ENCODE data around the gene KMT2E. TPM values are rescaled to one million over a fixed set of nuclear protein-coding genes. Genes with fewer than 3 reads are reported as not detected.

The KMT2E gene
- total and polyA plus RNA-seq, 4 experiments from 2014 or later, result 109 to 244 (median 218) TPM

- Histone ChIP-seq H3K9me3 (ENCODE audit: control insufficient read depth in 1 of 2, low read length in 2 of 2) (no peaks in the 10 kb centered on the region), H3K27ac (ENCODE audit: low read depth, low read length) (no peak overlapping the region), H3K36me3 (ENCODE audit: insufficient read depth, low read length) (peaks cover 22% of the 10 kb centered on the region), H3K27me3 (ENCODE audit: insufficient read depth, low read length) (no peaks in the 10 kb centered on the region), H3K4me1 (ENCODE audit: insufficient read depth, low read length) (peaks cover 6% of the 10 kb centered on the region), H3K4me3 (ENCODE audit: low read length in 2 of 2) (no peak overlapping the region)
- H3K27me3 Mint-ChIP-seq, result no peaks in the 10 kb centered on the region
- peak overlapping the region in 1 of 7 donors; percentile 2 for H3K27ac Mint-ChIP-seq
- no peak for DNase-seq
- H3K4me3 Mint-ChIP-seq, result no peak overlapping the region
- peaks cover 18 to 23% (median 20%) of the 10 kb centered on the region in 4 donors for H3K4me1 Mint-ChIP-seq
- POLR2A ChIA-PET (ENCODE audit: partially characterized antibody), result no interaction called here
- intact Hi-C loops (cut with micrococcal nuclease), result no loop called here
- H3K9me3 Mint-ChIP-seq, result peaks cover 0 to 1% (median 0%) of the 10 kb centered on the region in 8 donors
- H3K36me3 Mint-ChIP-seq, result peaks cover 32 to 56% of the 10 kb centered on the region in 2 donors
- CTCF ChIA-PET (ENCODE audit: partially characterized antibody), result no interaction called here
Observed at GRCh38 chr7:105132835-105133234, 118.8 kb downstream of the KMT2E start.

DNA sequence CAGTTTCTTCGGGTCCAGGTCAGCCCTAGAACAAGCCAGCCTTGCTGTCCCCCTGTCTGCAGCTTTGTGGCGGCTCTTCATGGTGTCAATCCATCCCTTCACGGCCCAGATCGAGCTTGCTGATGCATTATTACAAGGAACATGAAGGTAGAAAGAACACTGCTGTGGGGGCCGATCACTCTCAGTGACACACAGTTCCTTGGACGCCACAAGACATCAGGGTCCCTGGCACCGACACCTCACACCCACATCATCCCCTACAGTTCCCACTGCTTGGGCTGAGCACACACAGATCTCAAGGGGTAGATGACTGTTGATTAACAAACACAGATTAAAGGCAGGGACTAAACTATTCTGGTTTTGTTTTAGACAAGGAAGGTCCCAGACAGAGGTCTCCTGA, 119.4 kb downstream of the KMT2E start:
- Mint-ChIP-seq H3K27me3 (no peaks in the 10 kb centered on the region), H3K4me1 (peaks cover 19 to 27% (median 24%) of the 10 kb centered on the region in 4 donors), H3K4me3 (no peak overlapping the region), H3K36me3 (peaks cover 36 to 55% of the 10 kb centered on the region in 2 donors), H3K9me3 (peaks cover 0 to 1% (median 0%) of the 10 kb centered on the region in 8 donors), H3K27ac (peak overlapping the region in 5 of 7 donors; percentile 7 to 79 (median 76))
- Histone ChIP-seq H3K4me1 (ENCODE audit: insufficient read depth, low read length) (peaks cover 6% of the 10 kb centered on the region), H3K9me3 (ENCODE audit: control insufficient read depth in 1 of 2, low read length in 2 of 2) (no peaks in the 10 kb centered on the region), H3K27me3 (ENCODE audit: insufficient read depth, low read length) (no peaks in the 10 kb centered on the region), H3K27ac (ENCODE audit: low read depth, low read length) (no peak overlapping the region), H3K36me3 (ENCODE audit: insufficient read depth, low read length) (peaks cover 22% of the 10 kb centered on the region), H3K4me3 (ENCODE audit: low read length in 2 of 2) (no peak overlapping the region)
- no peak for DNase-seq
- intact Hi-C loops (cut with micrococcal nuclease), result no loop called here
- CTCF ChIA-PET (ENCODE audit: partially characterized antibody), result no interaction called here
- POLR2A ChIA-PET (ENCODE audit: partially characterized antibody), result no interaction called here

DNA sequence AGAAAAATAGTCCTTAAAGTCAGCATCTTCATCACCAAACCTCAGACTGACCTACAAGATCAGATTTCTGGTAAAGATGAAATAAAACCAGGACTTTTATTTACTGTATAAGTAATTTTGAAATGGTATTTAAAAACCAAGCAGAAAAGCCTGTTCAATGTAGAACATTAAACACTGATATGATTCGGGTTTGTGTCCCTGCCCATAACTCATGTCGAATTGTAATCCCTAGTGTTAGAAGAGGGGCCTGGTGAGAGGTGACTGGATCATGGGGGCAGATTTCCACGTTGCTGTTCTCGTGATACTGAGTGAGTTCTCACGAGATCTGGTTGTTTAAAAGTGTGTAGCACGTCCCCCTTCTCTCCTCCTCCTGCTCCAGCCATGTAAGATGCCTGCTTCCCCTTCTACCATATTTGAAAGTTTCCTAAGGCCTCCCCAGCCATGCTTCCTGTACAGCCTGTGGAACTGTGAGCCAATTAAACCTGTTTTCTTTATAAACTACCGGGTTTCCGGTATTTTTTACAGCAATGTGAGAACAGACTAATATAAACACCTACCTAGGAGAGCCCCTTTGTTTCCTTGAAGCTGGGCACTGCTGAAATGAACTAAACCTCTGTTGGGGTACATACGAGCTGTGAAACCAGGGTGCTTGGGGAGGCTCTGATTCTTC, 120.1 kb downstream of the KMT2E start:
- no peaks in the 10 kb centered on the region for H3K27me3 Mint-ChIP-seq
- peaks cover 0 to 1% (median 0%) of the 10 kb centered on the region in 8 donors for H3K9me3 Mint-ChIP-seq
- Histone ChIP-seq H3K9me3 (ENCODE audit: control insufficient read depth in 1 of 2, low read length in 2 of 2) (no peaks in the 10 kb centered on the region), H3K36me3 (ENCODE audit: insufficient read depth, low read length) (peaks cover 22% of the 10 kb centered on the region), H3K4me1 (ENCODE audit: insufficient read depth, low read length) (peaks cover 6% of the 10 kb centered on the region), H3K27ac (ENCODE audit: low read depth, low read length) (no peak overlapping the region), H3K27me3 (ENCODE audit: insufficient read depth, low read length) (no peaks in the 10 kb centered on the region), H3K4me3 (ENCODE audit: low read length in 2 of 2) (no peak overlapping the region)
- H3K4me1 Mint-ChIP-seq, result peaks cover 22 to 28% (median 25%) of the 10 kb centered on the region in 4 donors
- intact Hi-C loops (cut with micrococcal nuclease), result no loop called here
- H3K4me3 Mint-ChIP-seq, result no peak overlapping the region
- peak overlapping the region in 4 of 7 donors; percentile 23 to 76 (median 47) for H3K27ac Mint-ChIP-seq
- DNase-seq, result no peak
- H3K36me3 Mint-ChIP-seq, result peaks cover 39 to 57% of the 10 kb centered on the region in 2 donors
- CTCF ChIA-PET (ENCODE audit: partially characterized antibody), result no interaction called here
- POLR2A ChIA-PET (ENCODE audit: partially characterized antibody), result no interaction called here

GRCh38 chr7:105136221-105136620, 122.2 kb downstream of the KMT2E start:
- H3K36me3 ChIP-seq (ENCODE audit: insufficient read depth, low read length), result peaks cover 22% of the 10 kb centered on the region
- no peaks in the 10 kb centered on the region for H3K9me3 Mint-ChIP-seq
- H3K4me1 Mint-ChIP-seq, result peaks cover 17 to 27% (median 25%) of the 10 kb centered on the region in 4 donors
- H3K4me3 Mint-ChIP-seq, result no peak overlapping the region
- no peaks in the 10 kb centered on the region for H3K27me3 ChIP-seq (ENCODE audit: insufficient read depth, low read length)
- no peaks in the 10 kb centered on the region for H3K9me3 ChIP-seq (ENCODE audit: control insufficient read depth in 1 of 2, low read length in 2 of 2)
- POLR2A ChIA-PET (ENCODE audit: partially characterized antibody), result no interaction called here
- CTCF ChIA-PET (ENCODE audit: partially characterized antibody), result interaction anchor here (1.3 to 1.6 kb wide), 3 partner anchors 10 to 294 kb away, joined by 4 to 5 read pairs (median 4); no protein-coding TSS in a partner anchor
- peaks cover under 1% of the 10 kb centered on the region for H3K4me1 ChIP-seq (ENCODE audit: insufficient read depth, low read length)
- no peak for DNase-seq
- peak overlapping the region in 1 of 7 donors; percentile 52 for H3K27ac Mint-ChIP-seq
- no peak overlapping the region for H3K4me3 ChIP-seq (ENCODE audit: low read length in 2 of 2)
- peaks cover 39 to 58% of the 10 kb centered on the region in 2 donors for H3K36me3 Mint-ChIP-seq
- no peak overlapping the region for H3K27ac ChIP-seq (ENCODE audit: low read depth, low read length)
- H3K27me3 Mint-ChIP-seq, result no peaks in the 10 kb centered on the region
- intact Hi-C loops (cut with micrococcal nuclease), result no loop called here

DNA sequence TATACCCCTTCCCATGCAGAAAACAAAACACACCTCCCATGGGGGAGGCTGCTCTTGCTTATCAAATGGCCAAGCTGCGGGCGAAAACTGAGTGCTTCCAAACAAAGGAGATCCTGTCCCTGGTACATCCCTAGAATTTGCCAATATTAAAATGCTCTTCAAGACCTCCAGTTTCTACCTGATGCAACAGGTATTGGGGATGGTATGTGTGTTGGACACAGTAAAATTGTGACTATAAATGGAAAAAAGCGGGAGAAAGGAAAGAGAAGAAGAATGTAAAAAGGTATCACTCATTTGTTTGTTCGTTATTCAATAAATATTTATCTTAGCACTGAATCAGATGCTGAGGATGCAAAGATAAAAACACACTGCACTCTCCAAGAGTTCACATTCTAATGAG, 123.9 kb downstream of the KMT2E start:
- intact Hi-C loops (cut with micrococcal nuclease), result no loop called here
- no peak overlapping the region for H3K4me3 Mint-ChIP-seq
- H3K27me3 ChIP-seq (ENCODE audit: insufficient read depth, low read length), result no peaks in the 10 kb centered on the region
- no peaks in the 10 kb centered on the region for H3K27me3 Mint-ChIP-seq
- H3K9me3 Mint-ChIP-seq, result no peaks in the 10 kb centered on the region
- H3K36me3 ChIP-seq (ENCODE audit: insufficient read depth, low read length), result peaks cover 20% of the 10 kb centered on the region
- ChIA-PET POLR2A (ENCODE audit: partially characterized antibody) (no interaction called here), CTCF (ENCODE audit: partially characterized antibody) (interaction anchor here (1.6 kb wide), 1 partner anchor 157 kb away, joined by 4 read pairs; no protein-coding TSS in a partner anchor)
- H3K4me3 ChIP-seq (ENCODE audit: low read length in 2 of 2), result no peak overlapping the region
- H3K4me1 ChIP-seq (ENCODE audit: insufficient read depth, low read length), result no peaks in the 10 kb centered on the region
- no peak overlapping the region for H3K27ac ChIP-seq (ENCODE audit: low read depth, low read length)
- peak overlapping the region in 3 of 7 donors; percentile 9 to 70 (median 63) for H3K27ac Mint-ChIP-seq
- no peaks in the 10 kb centered on the region for H3K9me3 ChIP-seq (ENCODE audit: control insufficient read depth in 1 of 2, low read length in 2 of 2)
- no peak for DNase-seq
- H3K4me1 Mint-ChIP-seq, result peaks cover 19 to 28% (median 23%) of the 10 kb centered on the region in 4 donors
- H3K36me3 Mint-ChIP-seq, result peaks cover 45 to 66% of the 10 kb centered on the region in 2 donors

DNA sequence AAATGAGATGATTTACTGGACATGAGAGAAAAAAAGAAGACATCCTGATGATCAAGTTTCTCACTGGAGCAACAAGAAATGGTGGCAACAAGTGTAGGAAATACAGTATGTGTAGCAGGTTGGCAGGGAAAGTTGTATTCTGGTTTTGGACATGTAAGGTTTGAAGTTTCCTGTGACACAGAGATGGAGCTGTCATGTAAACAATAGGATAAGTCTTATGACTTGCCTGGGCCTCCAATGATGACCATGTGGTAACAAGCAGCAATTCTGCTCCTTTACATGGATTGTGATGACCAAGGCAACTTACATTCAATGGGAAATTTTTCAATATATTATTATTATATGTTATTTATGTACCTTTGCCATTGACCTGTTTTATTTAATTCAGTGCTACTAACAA, 125.4 kb downstream of the KMT2E start:
- Mint-ChIP-seq H3K4me1 (peaks cover 13 to 24% (median 19%) of the 10 kb centered on the region in 4 donors), H3K27me3 (no peaks in the 10 kb centered on the region), H3K27ac (peak overlapping the region in 2 of 7 donors; percentile 19 to 54), H3K36me3 (peaks cover 41 to 66% of the 10 kb centered on the region in 2 donors), H3K9me3 (no peaks in the 10 kb centered on the region), H3K4me3 (no peak overlapping the region)
- Histone ChIP-seq H3K27me3 (ENCODE audit: insufficient read depth, low read length) (no peaks in the 10 kb centered on the region), H3K27ac (ENCODE audit: low read depth, low read length) (no peak overlapping the region), H3K4me1 (ENCODE audit: insufficient read depth, low read length) (no peaks in the 10 kb centered on the region), H3K36me3 (ENCODE audit: insufficient read depth, low read length) (peaks cover 9% of the 10 kb centered on the region), H3K4me3 (ENCODE audit: low read length in 2 of 2) (no peak overlapping the region), H3K9me3 (ENCODE audit: control insufficient read depth in 1 of 2, low read length in 2 of 2) (no peaks in the 10 kb centered on the region)
- POLR2A ChIA-PET (ENCODE audit: partially characterized antibody), result no interaction called here
- DNase-seq, result no peak
- CTCF ChIA-PET (ENCODE audit: partially characterized antibody), result interaction anchor here (1.1 kb wide), 1 partner anchor 201 kb away, joined by 3 read pairs; no protein-coding TSS in a partner anchor
- intact Hi-C loops (cut with micrococcal nuclease), result no loop called here

- H3K4me3 Mint-ChIP-seq, result no peak overlapping the region
- Histone ChIP-seq H3K27ac (ENCODE audit: low read depth, low read length) (no peak overlapping the region), H3K27me3 (ENCODE audit: insufficient read depth, low read length) (no peaks in the 10 kb centered on the region), H3K36me3 (ENCODE audit: insufficient read depth, low read length) (peaks cover 9% of the 10 kb centered on the region), H3K4me1 (ENCODE audit: insufficient read depth, low read length) (no peaks in the 10 kb centered on the region), H3K4me3 (ENCODE audit: low read length in 2 of 2) (no peak overlapping the region), H3K9me3 (ENCODE audit: control insufficient read depth in 1 of 2, low read length in 2 of 2) (no peaks in the 10 kb centered on the region)
- no peaks in the 10 kb centered on the region for H3K9me3 Mint-ChIP-seq
- ChIA-PET CTCF (ENCODE audit: partially characterized antibody) (interaction anchor here (0.7 to 1.2 kb wide), 4 partner anchors 10 to 347 kb away, joined by 3 to 5 read pairs (median 3); no protein-coding TSS in a partner anchor), POLR2A (ENCODE audit: partially characterized antibody) (interaction anchor here (0.7 kb wide), 1 partner anchor 163 kb away, joined by 3 read pairs; no protein-coding TSS in a partner anchor)
- H3K27ac Mint-ChIP-seq, result no peak overlapping the region
- peak in 1 of 5 donors; percentile 2 for DNase-seq
- H3K36me3 Mint-ChIP-seq, result peaks cover 36 to 74% of the 10 kb centered on the region in 2 donors
- peaks cover 13 to 26% (median 21%) of the 10 kb centered on the region in 4 donors for H3K4me1 Mint-ChIP-seq
- intact Hi-C loops (cut with micrococcal nuclease), result no loop called here
- H3K27me3 Mint-ChIP-seq, result no peaks in the 10 kb centered on the region
Observed at GRCh38 chr7:105141068-105141467, 127.1 kb downstream of the KMT2E start.

Measured in CD4-positive, alpha-beta memory T cell (primary cell).